ENCODE measurements around the gene DST. TPM values are rescaled to one million over a fixed set of nuclear protein-coding genes. Genes with fewer than 3 reads are reported as not detected.

DST gene
- total RNA-seq, 1 experiment from 2014 or later = 132 TPM

GRCh38 chr6:56501993-56502392 lies 140.7 kb downstream of the DST start (continued):
- TF ChIP-seq, protein P1, sequence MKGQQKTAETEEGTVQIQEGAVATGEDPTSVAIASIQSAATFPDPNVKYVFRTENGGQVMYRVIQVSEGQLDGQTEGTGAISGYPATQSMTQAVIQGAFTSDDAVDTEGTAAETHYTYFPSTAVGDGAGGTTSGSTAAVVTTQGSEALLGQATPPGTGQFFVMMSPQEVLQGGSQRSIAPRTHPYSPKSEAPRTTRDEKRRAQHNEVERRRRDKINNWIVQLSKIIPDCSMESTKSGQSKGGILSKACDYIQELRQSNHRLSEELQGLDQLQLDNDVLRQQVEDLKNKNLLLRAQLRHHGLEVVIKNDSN (CRISPR knock-in tag; IDR thresholded peaks at IDR 0.05) = no peak
- no peak for TF ChIP-seq NFATC4 (CRISPR knock-in tag; IDR thresholded peaks at IDR 0.05)
- TF ChIP-seq NR2C2 (CRISPR knock-in tag; IDR thresholded peaks at IDR 0.05) = no peak
- TF ChIP-seq ETV6 (CRISPR knock-in tag; IDR thresholded peaks at IDR 0.05) = no peak
- TF ChIP-seq ARID4B (CRISPR knock-in tag; IDR thresholded peaks at IDR 0.05; ENCODE audit: borderline replicate concordance) = no peak

GRCh38 chr6:56499095-56499494 lies 143.6 kb downstream of the DST start:
- H3K9me3 Mint-ChIP-seq = no peaks in the 10 kb centered on the region
- DNase-seq (ENCODE audit: low spot score) (no peak), ATAC-seq (no peak)
- H3K27ac Mint-ChIP-seq = no peak overlapping the region
- no peaks in the 10 kb centered on the region for H3K27me3 Mint-ChIP-seq (ENCODE audit: low read depth)
- no peak overlapping the region for H3K4me3 Mint-ChIP-seq
- CTCF ChIA-PET = no interaction called here
- no peaks in the 10 kb centered on the region for H3K4me1 Mint-ChIP-seq
- TF ChIP-seq ELF4 (CRISPR knock-in tag; IDR thresholded peaks at IDR 0.05; ENCODE audit: low read depth) = no peak
- TF ChIP-seq MXD4 (CRISPR knock-in tag; IDR thresholded peaks at IDR 0.05; ENCODE audit: borderline replicate concordance) = no peak
- no peak for TF ChIP-seq SMAD4 (CRISPR knock-in tag; IDR thresholded peaks at IDR 0.05)
- TF ChIP-seq, protein P1 (CRISPR knock-in tag; IDR thresholded peaks at IDR 0.05) = no peak
- no peak for TF ChIP-seq AR (CRISPR knock-in tag; IDR thresholded peaks at IDR 0.05)
- no peak for TF ChIP-seq E2F5 (CRISPR knock-in tag; IDR thresholded peaks at IDR 0.05)
- no peak for TF ChIP-seq ZNF121 (CRISPR knock-in tag; IDR thresholded peaks at IDR 0.05)
- no peak for TF ChIP-seq ZSCAN18 (CRISPR knock-in tag; IDR thresholded peaks at IDR 0.05)
- no peak for TF ChIP-seq FOXK1 (CRISPR knock-in tag; IDR thresholded peaks at IDR 0.05)
- no peak for TF ChIP-seq STAT6 (CRISPR knock-in tag; conservative IDR thresholded peaks at IDR 0.05; ENCODE audit: low read depth)
- TF ChIP-seq SOX15 (CRISPR knock-in tag; IDR thresholded peaks at IDR 0.05) = no peak
- H3K36me3 Mint-ChIP-seq = peaks cover 33% of the 10 kb centered on the region
- POLR2A ChIA-PET = no interaction called here

Measured in WTC11 (cell line).